Thyroid gland (tissue), 4 donors: ENCODE data around the gene SLC10A7.

ENCODE experiments used
- POLR2A ChIP-seq, 2 donors: fragments of 450-650 bp; IDR thresholded peaks; one replicate each; pipeline ENCODE4 v1.6.1; 2017; ENCODE audit warnings: antibody characterized with exemption in 2 of 2, mild to moderate bottlenecking in 2 of 2, moderate library complexity in 1 of 2
- TF ChIP-seq, protein P1 (sequence below), 6 experiments: fragments of 200-600 bp in 3 of 6; fragments of 450-650 bp in 3 of 6; sonication (generic) in 3 of 6; IDR thresholded peaks; one replicate each; pipeline ENCODE4 v1.5.1; 2016 to 2019; ENCODE audit warnings: antibody characterized with exemption in 6 of 6, mild to moderate bottlenecking in 2 of 6, inconsistent platforms in 1 of 6, moderate library complexity in 1 of 6

DNA sequence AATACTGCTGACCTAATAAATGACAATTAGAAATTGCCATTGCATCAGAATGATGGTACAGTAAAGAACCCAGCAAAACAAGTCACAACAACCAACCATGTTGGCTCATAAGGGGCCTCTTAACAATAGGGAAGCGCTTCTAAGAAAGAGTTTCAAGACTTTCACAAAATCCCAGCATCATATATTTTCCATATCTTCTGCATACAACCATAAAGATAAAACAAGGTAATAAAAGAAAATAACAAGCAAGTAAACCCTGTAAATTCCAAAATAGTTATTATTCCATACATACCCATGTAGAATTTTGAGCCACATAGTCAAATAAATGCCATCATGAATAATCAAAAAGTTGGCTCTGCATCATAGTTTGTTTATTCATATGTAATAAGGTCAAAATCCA lies 8.2 kb downstream of the SLC10A7 start:
- TF ChIP-seq, protein P1, sequence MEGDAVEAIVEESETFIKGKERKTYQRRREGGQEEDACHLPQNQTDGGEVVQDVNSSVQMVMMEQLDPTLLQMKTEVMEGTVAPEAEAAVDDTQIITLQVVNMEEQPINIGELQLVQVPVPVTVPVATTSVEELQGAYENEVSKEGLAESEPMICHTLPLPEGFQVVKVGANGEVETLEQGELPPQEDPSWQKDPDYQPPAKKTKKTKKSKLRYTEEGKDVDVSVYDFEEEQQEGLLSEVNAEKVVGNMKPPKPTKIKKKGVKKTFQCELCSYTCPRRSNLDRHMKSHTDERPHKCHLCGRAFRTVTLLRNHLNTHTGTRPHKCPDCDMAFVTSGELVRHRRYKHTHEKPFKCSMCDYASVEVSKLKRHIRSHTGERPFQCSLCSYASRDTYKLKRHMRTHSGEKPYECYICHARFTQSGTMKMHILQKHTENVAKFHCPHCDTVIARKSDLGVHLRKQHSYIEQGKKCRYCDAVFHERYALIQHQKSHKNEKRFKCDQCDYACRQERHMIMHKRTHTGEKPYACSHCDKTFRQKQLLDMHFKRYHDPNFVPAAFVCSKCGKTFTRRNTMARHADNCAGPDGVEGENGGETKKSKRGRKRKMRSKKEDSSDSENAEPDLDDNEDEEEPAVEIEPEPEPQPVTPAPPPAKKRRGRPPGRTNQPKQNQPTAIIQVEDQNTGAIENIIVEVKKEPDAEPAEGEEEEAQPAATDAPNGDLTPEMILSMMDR (IDR thresholded peaks at IDR 0.05): no peak
- TF ChIP-seq POLR2A (IDR thresholded peaks at IDR 0.05): no peak
